SU-DHL-6 (cell line): ENCODE measurements around the gene CDC27.

Experiments
- CTCF ChIP-seq: fragments of 200-600 bp; sonication (generic); IDR thresholded peaks from one replicate; pipeline ENCODE4 v1.5.1; 2017; ENCODE audit warnings: antibody characterized with exemption, mild to moderate bottlenecking, low read length, moderate library complexity; ENCODE audit not compliant: insufficient read depth, poor library complexity, severe bottlenecking
- EZH2phosphoT487 ChIP-seq: fragments of 200-600 bp; sonication (generic), shearing (Covaris generic); conservative IDR thresholded peaks from 2 replicates; pipeline ENCODE4 v1.6.1; 2018; ENCODE audit warnings: mild to moderate bottlenecking, antibody characterized with exemption, low read length, moderate library complexity, mixed read lengths

DNA sequence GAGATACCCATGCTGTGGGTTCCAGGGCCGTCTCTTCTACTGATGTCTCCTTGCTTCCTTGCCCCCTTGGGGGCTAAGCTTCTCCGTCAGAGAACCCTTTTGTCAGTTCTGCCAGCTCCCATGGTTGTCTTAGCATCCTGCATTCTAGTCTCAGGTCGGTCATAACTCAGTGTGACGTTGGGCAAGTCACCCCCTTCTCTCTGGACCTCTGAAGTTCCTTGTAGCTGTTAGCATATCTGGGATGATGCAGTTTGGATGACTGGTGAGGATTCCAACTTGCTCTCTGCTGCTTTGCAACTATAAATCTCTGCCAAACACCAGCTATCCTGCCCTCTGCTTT, 11.2 kb upstream of the CDC27 start:
- TF ChIP-seq CTCF (no peak), EZH2phosphoT487 (no peak)
